Measurements from ENCODE around the gene PGGHG.

GRCh38 chr11:330307-330693, 41.4 kb downstream of the PGGHG start:
- TF ChIP-seq CTCF (IDR thresholded peaks at IDR 0.05) (no peak), POLR2A (IDR thresholded peaks at IDR 0.05) (no peak)
